SH-SY5Y (cell line): ENCODE results near the gene TRPC6.

Experiments
- GATA2 ChIP-seq: IDR thresholded peaks from 2 replicates; pipeline ENCODE4 v1.6.1; 2011; ENCODE audit warnings: mild to moderate bottlenecking, low read depth, low read length
- GATA3 ChIP-seq: IDR thresholded peaks from 2 replicates; pipeline ENCODE4 v1.6.1; 2011; ENCODE audit warnings: low read depth, mild to moderate bottlenecking, low read length, moderate library complexity

- no peak for TF ChIP-seq GATA3
- TF ChIP-seq GATA2: no peak
Observed at GRCh38 chr11:101428918-101429317, 154.9 kb downstream of the TRPC6 start.
